K562 (cell line): ENCODE results near the gene TMSB4X. TPM values are rescaled to one million over a fixed set of nuclear protein-coding genes. Genes with fewer than 3 reads are reported as not detected.

ENCODE experiments used
- CTCF ChIP-seq, 3 experiments: IDR thresholded peaks in 2 of 3; conservative IDR thresholded peaks in 1 of 3; 2 replicates each; pipeline ENCODE4 v1.5.1; 2011 to 2012; ENCODE audit warnings: low read length in 3 of 3, mild to moderate bottlenecking in 3 of 3, control low read depth in 2 of 3, improper control_type of control experiment in 1 of 3, inconsistent platforms in 1 of 3, low read depth in 1 of 3, mixed read lengths in 1 of 3, moderate library complexity in 1 of 3; ENCODE audit not compliant: insufficient read depth in 2 of 3
- EWSR1 ChIP-seq: fragments of 450-650 bp; IDR thresholded peaks from 2 replicates; pipeline ENCODE4 v1.6.1; 2018; ENCODE audit warnings: borderline replicate concordance, mild to moderate bottlenecking, low read depth, moderate library complexity; ENCODE audit not compliant: partially characterized antibody
- FIP1L1 ChIP-seq: fragments of 200-400 bp; formaldehyde crosslinking; IDR thresholded peaks from 2 replicates; pipeline ENCODE4 v1.6.1; 2018; ENCODE audit warnings: mild to moderate bottlenecking, low read depth, low read length; ENCODE audit not compliant: poor library complexity, severe bottlenecking
- HNRNPLL ChIP-seq: fragments of 200-400 bp; formaldehyde crosslinking; IDR thresholded peaks from 2 replicates; pipeline ENCODE4 v1.6.1; 2017; ENCODE audit warnings: low read length, low read depth, mild to moderate bottlenecking; ENCODE audit not compliant: poor library complexity, severe bottlenecking
- KLF6 ChIP-seq: fragments of 250-450 bp; sonication (Bioruptor Pico); IDR thresholded peaks from 2 replicates; pipeline ENCODE4 v1.4.0; 2020; ENCODE audit warnings: mild to moderate bottlenecking, moderate library complexity, borderline replicate concordance
- MAFG ChIP-seq: fragments of 450-650 bp; conservative IDR thresholded peaks from 2 replicates; pipeline ENCODE4 v1.6.1; 2016; ENCODE audit warnings: missing genetic modification characterization, missing compliant biosample characterization
- RREB1 ChIP-seq: fragments of 250-450 bp; sonication (Bioruptor Pico); IDR thresholded peaks from 2 replicates; pipeline ENCODE4 v1.4.0; 2020
- SOX6 ChIP-seq: fragments of 450-650 bp; IDR thresholded peaks from 2 replicates; pipeline ENCODE4 v1.6.1; 2014; ENCODE audit warnings: mild to moderate bottlenecking
- TBP ChIP-seq: optimal IDR thresholded peaks from 2 replicates; pipeline ENCODE3; 2011; ENCODE audit warnings: low read depth, low read length, improper control_type of control experiment
- XRCC4 ChIP-seq: IDR thresholded peaks from one replicate; pipeline ENCODE4 v1.6.1; 2011; ENCODE audit not compliant: insufficient read depth, insufficient read length; ENCODE audit errors: extremely low read depth
- ZBTB5 ChIP-seq: fragments of 450-650 bp; IDR thresholded peaks from 2 replicates; pipeline ENCODE4 v1.6.1; 2017; ENCODE audit warnings: antibody characterized with exemption
- ZNF592 ChIP-seq: fragments of 450-650 bp; IDR thresholded peaks from 2 replicates; pipeline ENCODE4 v1.6.1; 2017; ENCODE audit warnings: antibody characterized with exemption, mild to moderate bottlenecking
- polyA plus RNA-seq, 8 experiments: library from polyadenylated mRNA; depleted of rRNA in 4 of 8; stranded (reverse) in 5 of 8; unstranded in 3 of 8; fragments of >200 nt; fragmentation: Nextera tagmentation in 2 of 8; fragmentation: Illumina TruSeq in 1 of 8; extraction: Ambion mirVana in 2 of 8; extraction: Trizol in 1 of 8; gene quantifications; 2 replicates each; pipeline versions ENCODE4 v1.2.1 to v1.2.3, GENCODE V29; 2011 to 2014; ENCODE audit warnings: inconsistent platforms in 1 of 8, missing spikeins in 1 of 8
- total RNA-seq, 7 experiments: library from RNA; depleted of rRNA in 6 of 7; stranded (reverse); fragments of >200 nt in 6 of 7; fragmentation: Illumina TruSeq in 2 of 7; extraction: Trizol in 2 of 7; gene quantifications; 2 replicates each; pipeline versions ENCODE4 v1.2.1 to v1.2.3, GENCODE V29; 2011 to 2021; ENCODE audit warnings: low replicate concordance in 1 of 7

The TMSB4X gene
- total and polyA plus RNA-seq, 9 of the 15 experiments (the other 6 are each of a cell fraction or from before 2014, with no cell fraction given): 1,035 to 2,035 (median 1,529) TPM

GRCh38 chrX:12949927-12950656, 24.8 kb upstream of the TMSB4X start (continued):
- TF ChIP-seq EWSR1: no peak
- no peak for TF ChIP-seq CTCF (IDR thresholded peaks at IDR 0.05 in 2 of 3, conservative IDR thresholded peaks at IDR 0.05 in 1 of 3; ENCODE audit: insufficient read depth in 2 of 3, low read depth in 1 of 3, low read length in 3 of 3)
- no peak for TF ChIP-seq TBP
- no peak for TF ChIP-seq MAFG (tag)
- TF ChIP-seq ZNF592: peak; percentile 98
- no peak for TF ChIP-seq HNRNPLL
- no peak for TF ChIP-seq ZBTB5
- TF ChIP-seq XRCC4: no peak
- 0 out of 2 replicates have a peak, but pooled peaks have one; percentile 54 for TF ChIP-seq KLF6 (CRISPR knock-in tag)
- TF ChIP-seq SOX6: 0 out of 2 replicates have a peak, but pooled peaks have one; percentile 48
- no peak for TF ChIP-seq FIP1L1
- no peak for TF ChIP-seq RREB1 (CRISPR knock-in tag)
